IgD-negative memory B cell (primary cell): ENCODE results near the gene HCK. TPM values are rescaled to one million over a fixed set of nuclear protein-coding genes. Genes with fewer than 3 reads are reported as not detected.

Source experiments
- polyA plus RNA-seq: library from polyadenylated mRNA; unstranded; fragments of 300-500 nt; fragmentation: Illumina TruSeq; gene quantifications from one replicate; pipeline ENCODE4 v1.2.3, GENCODE V29; 2021

The HCK gene
- polyA plus RNA-seq, 1 donor from 2014 or later, result 52.0 TPM

Other genes with a start within 250 kb of the HCK start
- gene MYLK2, start 232.9 kb upstream of the HCK start, polyA plus RNA-seq, result not detected
- gene FOXS1, start 206.6 kb upstream of the HCK start, polyA plus RNA-seq, result not detected
- gene DUSP15, start 181.7 kb upstream of the HCK start, polyA plus RNA-seq, result not detected
- gene TTLL9, start 181.6 kb upstream of the HCK start, polyA plus RNA-seq, result not detected
- 26.5 TPM for gene PDRG1, start 100.2 kb upstream of the HCK start, polyA plus RNA-seq
- not detected for gene XKR7, start 84.1 kb upstream of the HCK start, polyA plus RNA-seq
- not detected for gene CCM2L, start 41.8 kb upstream of the HCK start, polyA plus RNA-seq
- 30.1 TPM for gene TM9SF4, start 57.5 kb downstream of the HCK start, polyA plus RNA-seq
- gene PLAGL2, start 155.5 kb downstream of the HCK start, polyA plus RNA-seq, result 4.8 TPM
- 15.1 TPM for gene POFUT1, start 155.6 kb downstream of the HCK start, polyA plus RNA-seq
- gene KIF3B, start 225.4 kb downstream of the HCK start, polyA plus RNA-seq, result 6.9 TPM